HL-60 (cell line): ENCODE data around the gene COQ8B.

ENCODE experiments used
- DNase-seq, 2 experiments: peaks; one replicate each; pipeline ENCODE4 v3.0.0-alpha.2; 2010 to 2020; ENCODE audit warnings: low read depth in 1 of 2, low spot score in 1 of 2
- H3K27ac ChIP-seq: fragments of 250-450 bp; sonication (Bioruptor Pico); replicated peaks from 2 replicates; pipeline ENCODE4 v1.5.1; 2020; ENCODE audit warnings: mild to moderate bottlenecking, moderate library complexity
- H3K27me3 ChIP-seq: fragments of 250-450 bp; sonication (Bioruptor Pico); 2 replicates; pipeline ENCODE4 v1.5.1; 2021; ENCODE audit warnings: mild to moderate bottlenecking, moderate library complexity; ENCODE audit not compliant: insufficient read depth, poor library complexity, severe bottlenecking
- H3K4me3 ChIP-seq: replicated peaks from 2 replicates; pipeline ENCODE4 v1.5.1; 2011; ENCODE audit warnings: mild to moderate bottlenecking, control low read depth, low read length; ENCODE audit not compliant: insufficient read depth
- GABPA ChIP-seq: IDR thresholded peaks from 2 replicates; pipeline ENCODE4 v1.6.1; 2012; ENCODE audit warnings: low read depth
- POLR2AphosphoS5 ChIP-seq: IDR thresholded peaks from 2 replicates; pipeline ENCODE4 v1.6.1; 2012; ENCODE audit warnings: low read depth
- SPI1 ChIP-seq: IDR thresholded peaks from 2 replicates; pipeline ENCODE4 v1.6.1; 2012; ENCODE audit warnings: low read depth, mild to moderate bottlenecking, borderline replicate concordance
- TF ChIP-seq, protein P1 (sequence below): IDR thresholded peaks from one replicate; pipeline ENCODE4 v1.5.1; 2011; ENCODE audit warnings: low read length, control low read depth, inconsistent platforms; ENCODE audit not compliant: insufficient read depth
- TF ChIP-seq, protein P2 (sequence below): IDR thresholded peaks from 2 replicates; pipeline ENCODE4 v1.6.1; 2012; ENCODE audit warnings: low read depth; ENCODE audit not compliant: insufficient replicate concordance

COQ8B gene

GRCh38 chr19:40762754-40763470 lies 46.2 kb upstream of the COQ8B start:
- no peak overlapping the region for H3K4me3 ChIP-seq
- H3K27ac ChIP-seq = no peak overlapping the region
- no peak for DNase-seq
- H3K27me3 ChIP-seq = no peaks in the 10 kb centered on the region
- TF ChIP-seq SPI1 (no peak), POLR2AphosphoS5 (peak; percentile 21; the same call in 1 of the 2 replicates)

DNA sequence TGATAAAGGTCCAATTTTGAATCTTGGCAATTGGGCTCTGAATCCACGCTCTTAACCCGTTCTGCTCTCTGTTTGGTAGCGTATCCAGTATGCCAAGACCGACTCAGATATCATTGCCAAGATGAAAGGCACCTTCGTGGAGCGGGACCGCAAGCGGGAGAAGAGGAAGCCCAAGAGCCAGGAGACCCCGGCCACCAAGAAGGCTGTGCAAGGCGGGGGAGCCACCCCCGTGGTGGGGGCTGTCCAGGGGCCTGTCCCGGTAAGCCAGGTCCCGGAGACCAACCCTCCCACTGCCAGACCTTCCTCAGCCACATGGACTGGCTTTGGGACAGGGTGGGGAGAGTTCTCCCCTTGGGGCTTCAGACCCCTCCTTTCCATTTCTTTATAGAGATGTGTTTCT lies 42.7 kb upstream of the COQ8B start:
- Histone ChIP-seq H3K4me3 (no peak overlapping the region), H3K27me3 (no peaks in the 10 kb centered on the region), H3K27ac (no peak overlapping the region)
- DNase-seq = no peak
- TF ChIP-seq, protein P1, sequence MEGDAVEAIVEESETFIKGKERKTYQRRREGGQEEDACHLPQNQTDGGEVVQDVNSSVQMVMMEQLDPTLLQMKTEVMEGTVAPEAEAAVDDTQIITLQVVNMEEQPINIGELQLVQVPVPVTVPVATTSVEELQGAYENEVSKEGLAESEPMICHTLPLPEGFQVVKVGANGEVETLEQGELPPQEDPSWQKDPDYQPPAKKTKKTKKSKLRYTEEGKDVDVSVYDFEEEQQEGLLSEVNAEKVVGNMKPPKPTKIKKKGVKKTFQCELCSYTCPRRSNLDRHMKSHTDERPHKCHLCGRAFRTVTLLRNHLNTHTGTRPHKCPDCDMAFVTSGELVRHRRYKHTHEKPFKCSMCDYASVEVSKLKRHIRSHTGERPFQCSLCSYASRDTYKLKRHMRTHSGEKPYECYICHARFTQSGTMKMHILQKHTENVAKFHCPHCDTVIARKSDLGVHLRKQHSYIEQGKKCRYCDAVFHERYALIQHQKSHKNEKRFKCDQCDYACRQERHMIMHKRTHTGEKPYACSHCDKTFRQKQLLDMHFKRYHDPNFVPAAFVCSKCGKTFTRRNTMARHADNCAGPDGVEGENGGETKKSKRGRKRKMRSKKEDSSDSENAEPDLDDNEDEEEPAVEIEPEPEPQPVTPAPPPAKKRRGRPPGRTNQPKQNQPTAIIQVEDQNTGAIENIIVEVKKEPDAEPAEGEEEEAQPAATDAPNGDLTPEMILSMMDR = no peak
- TF ChIP-seq, protein P2, sequence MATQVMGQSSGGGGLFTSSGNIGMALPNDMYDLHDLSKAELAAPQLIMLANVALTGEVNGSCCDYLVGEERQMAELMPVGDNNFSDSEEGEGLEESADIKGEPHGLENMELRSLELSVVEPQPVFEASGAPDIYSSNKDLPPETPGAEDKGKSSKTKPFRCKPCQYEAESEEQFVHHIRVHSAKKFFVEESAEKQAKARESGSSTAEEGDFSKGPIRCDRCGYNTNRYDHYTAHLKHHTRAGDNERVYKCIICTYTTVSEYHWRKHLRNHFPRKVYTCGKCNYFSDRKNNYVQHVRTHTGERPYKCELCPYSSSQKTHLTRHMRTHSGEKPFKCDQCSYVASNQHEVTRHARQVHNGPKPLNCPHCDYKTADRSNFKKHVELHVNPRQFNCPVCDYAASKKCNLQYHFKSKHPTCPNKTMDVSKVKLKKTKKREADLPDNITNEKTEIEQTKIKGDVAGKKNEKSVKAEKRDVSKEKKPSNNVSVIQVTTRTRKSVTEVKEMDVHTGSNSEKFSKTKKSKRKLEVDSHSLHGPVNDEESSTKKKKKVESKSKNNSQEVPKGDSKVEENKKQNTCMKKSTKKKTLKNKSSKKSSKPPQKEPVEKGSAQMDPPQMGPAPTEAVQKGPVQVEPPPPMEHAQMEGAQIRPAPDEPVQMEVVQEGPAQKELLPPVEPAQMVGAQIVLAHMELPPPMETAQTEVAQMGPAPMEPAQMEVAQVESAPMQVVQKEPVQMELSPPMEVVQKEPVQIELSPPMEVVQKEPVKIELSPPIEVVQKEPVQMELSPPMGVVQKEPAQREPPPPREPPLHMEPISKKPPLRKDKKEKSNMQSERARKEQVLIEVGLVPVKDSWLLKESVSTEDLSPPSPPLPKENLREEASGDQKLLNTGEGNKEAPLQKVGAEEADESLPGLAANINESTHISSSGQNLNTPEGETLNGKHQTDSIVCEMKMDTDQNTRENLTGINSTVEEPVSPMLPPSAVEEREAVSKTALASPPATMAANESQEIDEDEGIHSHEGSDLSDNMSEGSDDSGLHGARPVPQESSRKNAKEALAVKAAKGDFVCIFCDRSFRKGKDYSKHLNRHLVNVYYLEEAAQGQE = no peak
- no peak for TF ChIP-seq POLR2AphosphoS5
- TF ChIP-seq GABPA = no peak
- no peak for TF ChIP-seq SPI1

- Histone ChIP-seq H3K4me3 (no peak overlapping the region), H3K27ac (no peak overlapping the region), H3K27me3 (no peaks in the 10 kb centered on the region)
- no peak for DNase-seq
- TF ChIP-seq, protein P1 = no peak
- TF ChIP-seq, protein P2 = no peak
- TF ChIP-seq GABPA = no peak
- no peak for TF ChIP-seq SPI1
- TF ChIP-seq POLR2AphosphoS5 = no peak
Observed at GRCh38 chr19:40758491-40758890, 41.8 kb upstream of the COQ8B start.

GRCh38 chr19:40756502-40757110 lies 39.9 kb upstream of the COQ8B start:
- DNase-seq = no peak
- no peaks in the 10 kb centered on the region for H3K27me3 ChIP-seq
- TF ChIP-seq, protein P2 = no peak
- TF ChIP-seq POLR2AphosphoS5 = no peak
- TF ChIP-seq, protein P1 = no peak
- no peak for TF ChIP-seq SPI1
- TF ChIP-seq GABPA = no peak
- H3K27ac ChIP-seq = no peak overlapping the region
- no peak overlapping the region for H3K4me3 ChIP-seq
